ENCODE results near the gene IQCK.

The IQCK gene

DNA sequence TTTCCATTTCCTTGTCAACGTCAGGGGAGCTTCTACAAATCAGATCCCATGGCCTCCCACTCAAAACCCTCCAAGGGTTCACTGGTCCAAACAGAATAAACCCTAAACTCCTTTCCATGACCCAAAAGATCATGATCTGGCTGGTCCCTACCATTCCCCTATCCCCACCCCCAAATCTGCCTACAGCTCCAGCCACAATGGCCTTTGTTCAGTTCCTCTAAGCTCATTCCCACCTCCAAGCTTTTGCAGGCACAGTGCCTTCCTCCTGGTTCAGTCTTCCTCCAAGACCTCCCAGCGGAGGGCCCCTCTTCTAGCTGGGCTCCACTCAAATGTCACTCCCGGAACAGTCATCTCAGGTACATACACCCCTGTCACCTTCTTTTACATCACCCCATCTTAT is 164.6 kb downstream of the IQCK start:
- H3K4me3 ChIP-seq (ENCODE audit: low read depth, low read length) = no peak overlapping the region
- DNase-seq (ENCODE audit: low read depth) = no peak
- TF ChIP-seq, protein P1, sequence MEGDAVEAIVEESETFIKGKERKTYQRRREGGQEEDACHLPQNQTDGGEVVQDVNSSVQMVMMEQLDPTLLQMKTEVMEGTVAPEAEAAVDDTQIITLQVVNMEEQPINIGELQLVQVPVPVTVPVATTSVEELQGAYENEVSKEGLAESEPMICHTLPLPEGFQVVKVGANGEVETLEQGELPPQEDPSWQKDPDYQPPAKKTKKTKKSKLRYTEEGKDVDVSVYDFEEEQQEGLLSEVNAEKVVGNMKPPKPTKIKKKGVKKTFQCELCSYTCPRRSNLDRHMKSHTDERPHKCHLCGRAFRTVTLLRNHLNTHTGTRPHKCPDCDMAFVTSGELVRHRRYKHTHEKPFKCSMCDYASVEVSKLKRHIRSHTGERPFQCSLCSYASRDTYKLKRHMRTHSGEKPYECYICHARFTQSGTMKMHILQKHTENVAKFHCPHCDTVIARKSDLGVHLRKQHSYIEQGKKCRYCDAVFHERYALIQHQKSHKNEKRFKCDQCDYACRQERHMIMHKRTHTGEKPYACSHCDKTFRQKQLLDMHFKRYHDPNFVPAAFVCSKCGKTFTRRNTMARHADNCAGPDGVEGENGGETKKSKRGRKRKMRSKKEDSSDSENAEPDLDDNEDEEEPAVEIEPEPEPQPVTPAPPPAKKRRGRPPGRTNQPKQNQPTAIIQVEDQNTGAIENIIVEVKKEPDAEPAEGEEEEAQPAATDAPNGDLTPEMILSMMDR (IDR thresholded peaks at IDR 0.05; ENCODE audit: control insufficient read depth, extremely low read depth, insufficient read depth) = no peak

DNA sequence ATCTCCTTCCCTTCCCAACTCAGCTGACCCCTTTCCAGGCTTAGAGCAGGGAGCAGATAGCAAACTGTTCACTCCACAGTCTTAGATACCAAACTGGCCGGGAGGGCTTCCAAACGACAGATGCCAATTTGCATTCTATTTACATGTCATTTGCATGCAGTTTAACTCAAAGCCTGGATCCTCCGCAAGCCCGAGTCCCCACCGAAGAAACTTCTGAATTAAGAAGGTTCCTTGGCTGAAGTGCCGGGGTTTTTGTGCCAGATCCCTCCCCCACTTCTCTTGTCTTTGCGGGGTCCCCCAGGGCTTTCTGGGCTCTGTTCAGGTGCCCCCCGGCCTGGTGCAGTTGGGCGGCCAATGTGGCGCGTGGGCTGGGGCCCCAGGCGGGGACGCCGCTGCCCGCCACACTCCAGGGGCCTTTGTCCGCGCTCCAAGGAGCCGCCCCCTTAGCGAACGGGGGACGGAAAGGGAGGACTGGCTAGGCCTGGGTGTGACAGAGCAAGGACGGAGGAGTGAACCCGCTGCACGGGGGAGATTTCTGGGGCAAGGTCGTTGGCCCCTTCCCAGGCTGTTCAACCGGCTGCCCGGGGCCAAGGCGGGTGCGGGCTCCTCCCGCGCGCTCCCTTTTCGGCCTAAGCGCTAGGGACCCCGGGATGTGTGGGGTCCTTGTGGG is 165.4 kb downstream of the IQCK start:
- TF ChIP-seq, protein P1 (IDR thresholded peaks at IDR 0.05; ENCODE audit: control insufficient read depth, extremely low read depth, insufficient read depth) = no peak
- H3K4me3 ChIP-seq (ENCODE audit: low read depth, low read length) = no peak overlapping the region
- DNase-seq (ENCODE audit: low read depth) = no peak

DNA sequence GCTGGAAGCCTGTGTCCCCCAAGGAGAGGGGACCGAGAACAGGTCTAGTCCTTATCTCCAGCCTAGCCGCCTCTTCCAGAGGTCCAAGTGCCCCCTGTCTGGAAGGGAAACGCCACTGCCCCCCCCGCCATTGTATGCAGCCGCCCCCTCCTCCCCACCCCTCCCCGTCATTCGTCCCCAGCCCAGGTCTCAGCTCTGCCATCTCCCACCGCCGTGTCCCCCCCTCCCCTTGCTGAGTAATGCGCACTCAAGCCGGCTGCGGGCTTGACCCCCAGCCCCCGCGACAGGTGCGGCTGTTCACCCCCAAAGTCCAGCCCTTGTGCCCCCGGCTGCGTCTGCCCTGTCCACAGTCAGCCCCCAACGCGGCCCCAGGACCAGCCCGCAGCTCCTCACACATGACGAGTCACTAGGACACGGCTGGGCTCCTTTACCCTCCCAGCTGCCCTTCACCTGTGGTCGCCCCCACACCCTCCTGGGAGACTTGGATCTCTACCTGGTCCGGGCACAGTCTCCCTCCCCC is 166.0 kb downstream of the IQCK start:
- peak overlapping the region; percentile 54 for H3K4me3 ChIP-seq (ENCODE audit: low read depth, low read length)
- no peak for DNase-seq (ENCODE audit: low read depth)
- TF ChIP-seq, protein P1 (IDR thresholded peaks at IDR 0.05; ENCODE audit: control insufficient read depth, extremely low read depth, insufficient read depth) = no peak

DNA sequence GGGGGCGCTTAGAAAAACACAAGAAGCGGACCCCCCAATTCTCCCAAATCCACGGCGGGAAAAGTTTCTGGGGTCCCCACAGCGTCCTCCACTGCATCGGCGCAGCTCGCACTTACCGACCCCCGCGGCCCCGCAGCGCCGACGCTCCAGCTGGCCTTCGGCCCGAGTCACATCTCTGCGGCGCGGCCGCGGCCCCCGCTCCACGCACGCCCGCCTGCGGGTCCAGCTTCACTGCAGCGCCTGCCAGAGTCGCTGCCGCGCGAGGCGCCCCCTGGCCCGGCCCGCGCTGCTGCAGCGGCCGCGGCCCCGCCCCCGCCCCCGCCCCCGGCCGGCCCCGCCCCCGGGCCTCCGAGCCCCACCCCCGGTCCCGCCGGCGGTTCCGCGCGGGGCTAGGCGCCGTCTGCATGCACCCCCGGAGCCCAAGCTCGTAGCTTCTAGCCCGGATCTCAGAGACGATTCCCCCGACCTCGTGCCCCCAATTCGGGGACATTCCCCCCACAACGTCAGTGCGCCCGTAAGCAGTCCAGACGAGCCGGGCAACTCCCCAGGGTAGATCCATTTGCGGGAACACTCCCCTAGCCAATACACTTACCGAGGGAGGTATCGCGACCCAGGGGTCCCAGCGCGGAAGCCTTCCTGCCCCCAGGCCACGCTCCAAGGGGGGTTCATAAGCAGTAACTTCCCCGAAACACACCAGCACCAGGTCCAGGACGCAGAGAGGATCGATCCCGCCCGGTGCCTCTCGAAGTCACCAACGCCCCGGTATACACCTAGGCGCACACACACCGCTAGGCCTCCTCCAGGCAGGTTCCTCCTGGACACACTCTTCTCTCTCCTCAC is 166.8 kb downstream of the IQCK start, which contains the start of gene GPRC5B:
GPRC5B (minus strand) TSS at position 238 of the 840 bp plus-strand sequence. CDS start 12,003 bp downstream, outside the sequence.
- H3K4me3 ChIP-seq (ENCODE audit: low read depth, low read length) = peak within 1 kb of the TSS; percentile 54
- TF ChIP-seq, protein P1 (IDR thresholded peaks at IDR 0.05; ENCODE audit: control insufficient read depth, extremely low read depth, insufficient read depth) = peak; percentile 37
- no peak for DNase-seq (ENCODE audit: low read depth)

DNA sequence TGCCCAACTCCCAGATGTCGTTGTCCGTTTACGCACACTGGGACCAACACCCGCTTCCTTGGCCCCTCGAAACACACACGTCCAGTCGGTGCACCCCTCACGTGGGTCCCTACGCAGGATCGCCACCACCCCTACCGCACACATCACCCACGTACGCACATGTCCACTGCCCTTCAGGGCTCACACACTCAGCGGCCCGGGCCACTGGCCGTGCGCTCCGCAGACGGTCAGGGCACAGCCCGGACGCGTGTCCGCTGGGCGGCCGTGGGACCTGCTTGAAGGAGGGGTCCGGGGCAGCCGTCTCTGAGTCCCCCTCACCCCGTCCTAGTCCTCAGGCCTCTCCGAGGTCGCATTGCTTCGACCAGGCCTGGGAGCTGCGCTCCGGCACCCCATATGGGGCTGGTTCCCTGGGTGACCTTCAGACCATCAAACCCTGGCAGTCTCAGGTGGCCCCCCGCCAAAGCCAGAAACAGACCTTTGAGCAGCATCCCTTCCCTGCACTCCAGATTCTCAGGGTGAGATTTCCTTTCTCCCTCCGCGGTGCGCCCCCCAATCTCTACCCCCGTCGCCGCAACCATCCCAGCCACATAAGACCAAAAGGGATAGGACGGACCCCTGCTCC is 167.5 kb downstream of the IQCK start:
- no peak for DNase-seq (ENCODE audit: low read depth)
- TF ChIP-seq, protein P1 (IDR thresholded peaks at IDR 0.05; ENCODE audit: control insufficient read depth, extremely low read depth, insufficient read depth) = no peak
- H3K4me3 ChIP-seq (ENCODE audit: low read depth, low read length) = no peak overlapping the region

DNA sequence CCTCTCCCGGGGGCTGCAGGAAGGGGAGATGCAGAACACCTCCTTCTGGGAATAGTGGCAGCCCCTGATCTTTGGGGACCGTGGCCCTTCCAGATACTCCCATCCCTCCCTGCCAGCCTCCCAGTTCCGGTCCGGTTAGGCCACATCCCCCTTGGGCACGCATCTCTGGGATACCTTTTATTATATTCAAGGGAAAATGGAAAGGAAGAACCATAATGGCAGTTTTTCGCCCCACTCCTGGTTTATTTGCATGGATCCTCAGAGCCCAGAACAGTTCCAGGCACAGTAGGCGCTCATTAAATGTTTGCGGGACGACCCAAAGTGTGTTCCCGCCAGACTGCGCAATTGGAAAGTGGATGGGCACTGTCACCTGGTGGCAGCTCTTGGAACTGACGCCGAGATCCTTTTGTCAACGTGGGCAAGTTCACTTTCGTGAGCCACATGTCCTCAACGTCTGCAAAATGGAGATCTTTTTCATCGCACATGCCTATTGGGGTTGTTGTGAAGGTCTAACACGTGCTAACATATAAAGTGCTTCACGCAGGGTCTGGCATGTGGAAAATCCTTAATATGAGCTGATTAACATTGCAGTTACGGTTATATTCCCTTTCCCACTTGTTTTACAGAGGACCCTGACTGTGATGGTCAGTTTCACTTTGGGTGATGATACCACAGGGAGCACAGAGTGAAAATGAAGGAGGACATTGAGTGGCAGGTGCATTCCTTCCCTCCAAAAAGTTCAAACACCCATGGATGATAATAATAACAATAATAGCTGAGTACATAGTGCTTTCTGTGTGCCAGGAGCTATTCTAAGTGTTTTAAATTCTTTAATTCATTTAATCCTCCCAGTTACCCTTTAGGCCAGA is 168.2 kb downstream of the IQCK start:
- TF ChIP-seq, protein P1 (IDR thresholded peaks at IDR 0.05; ENCODE audit: control insufficient read depth, extremely low read depth, insufficient read depth) = peak; percentile 98
- H3K4me3 ChIP-seq (ENCODE audit: low read depth, low read length) = no peak overlapping the region
- DNase-seq (ENCODE audit: low read depth) = peak; percentile 47

Measured in LNCaP clone FGC (cell line).